Peyer's patch (tissue), 4 donors: Measurements from ENCODE around the gene NPDC1. TPM values are rescaled to one million over a fixed set of nuclear protein-coding genes. Genes with fewer than 3 reads are reported as not detected.

Experiments
- DNase-seq, 3 donors: peaks; one replicate each; pipeline ENCODE4 v3.0.0-alpha.2; 2017 to 2019
- H3K27ac ChIP-seq, 4 donors: fragments of 200-600 bp; sonication (generic); one replicate each; pipeline ENCODE4 v1.5.1; 2016 to 2019
- H3K27me3 ChIP-seq, 2 donors: fragments of 200-600 bp; sonication (generic); one replicate each; pipeline ENCODE4 v1.5.1; 2019
- H3K36me3 ChIP-seq, 3 donors: fragments of 200-600 bp; sonication (generic); one replicate each; pipeline ENCODE4 v1.5.1; 2016 to 2019
- H3K4me1 ChIP-seq, 4 donors: fragments of 200-600 bp; sonication (generic); one replicate each; pipeline ENCODE4 v1.5.1; 2016 to 2019
- H3K4me3 ChIP-seq, 4 donors: fragments of 200-600 bp; sonication (generic); 1 replicate in 3 of 4; 2 replicates in 1 of 4; pipeline ENCODE4 v1.5.1; 2016 to 2019; ENCODE audit warnings: mild to moderate bottlenecking in 1 of 4
- H3K9me3 ChIP-seq, 4 donors: fragments of 200-600 bp; sonication (generic); one replicate each; pipeline ENCODE4 v1.5.1; 2016 to 2019; ENCODE audit warnings: mild to moderate bottlenecking in 1 of 4
- POLR2A ChIP-seq, 2 donors: fragments of 450-650 bp; IDR thresholded peaks; one replicate each; pipeline ENCODE4 v1.5.1; 2017; ENCODE audit warnings: antibody characterized with exemption in 2 of 2, mild to moderate bottlenecking in 2 of 2, moderate library complexity in 2 of 2
- total RNA-seq, 4 donors: library from RNA; depleted of rRNA; stranded (reverse); fragments of >200 nt; gene quantifications; one replicate each; pipeline ENCODE4 v1.1.0, GENCODE V29; 2016
- TF ChIP-seq, protein P1 (sequence below), 6 experiments: fragments of 450-650 bp in 4 of 6; fragments of 200-600 bp in 2 of 6; sonication (generic) in 1 of 6; IDR thresholded peaks; one replicate each; pipeline ENCODE4 v1.5.1; 2017 to 2019; ENCODE audit warnings: antibody characterized with exemption in 6 of 6, mild to moderate bottlenecking in 3 of 6, moderate library complexity in 1 of 6

NPDC1 gene
- total RNA-seq, 4 donors from 2014 or later, result 54.2 to 106 (median 83.8) TPM

DNA sequence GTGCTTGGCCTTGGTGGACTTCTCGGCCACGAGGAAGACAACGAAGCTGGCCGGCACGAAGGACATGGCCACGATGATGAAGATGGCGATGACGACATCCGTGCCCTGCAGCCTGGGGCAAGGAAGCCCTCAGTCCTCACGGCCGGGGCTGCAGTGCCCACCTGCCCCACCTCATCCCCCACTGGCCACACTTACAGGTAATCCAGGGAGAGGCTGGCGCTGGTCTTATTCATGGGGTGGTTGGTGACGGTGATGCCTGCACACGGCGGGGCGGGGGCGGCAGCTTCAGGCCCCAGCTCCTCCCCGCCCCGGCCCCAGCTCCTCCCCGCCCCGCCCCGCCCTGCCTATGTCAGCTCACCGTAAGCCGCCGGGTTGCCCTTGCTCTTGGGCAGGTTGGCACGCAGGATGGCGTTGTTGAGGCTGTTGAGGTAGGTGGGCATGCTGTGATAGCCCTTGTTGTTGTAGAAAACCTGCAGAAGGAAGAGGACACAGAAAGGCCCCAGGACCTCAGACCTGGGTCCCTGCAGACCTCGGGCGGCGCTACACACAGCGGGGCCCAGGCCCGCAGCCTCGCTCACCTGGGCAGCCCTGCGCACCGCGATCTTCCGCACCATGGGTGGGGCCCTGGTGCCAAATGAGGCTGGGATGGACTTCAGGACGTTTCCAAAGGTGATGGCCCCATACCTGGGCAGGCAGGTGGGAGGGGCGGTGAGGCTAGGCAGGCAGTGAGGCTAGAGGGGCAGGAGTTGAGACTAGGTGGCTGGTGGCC is 33.9 kb downstream of the NPDC1 start:
- no peak for TF ChIP-seq POLR2A (IDR thresholded peaks at IDR 0.05)
- TF ChIP-seq, protein P1, sequence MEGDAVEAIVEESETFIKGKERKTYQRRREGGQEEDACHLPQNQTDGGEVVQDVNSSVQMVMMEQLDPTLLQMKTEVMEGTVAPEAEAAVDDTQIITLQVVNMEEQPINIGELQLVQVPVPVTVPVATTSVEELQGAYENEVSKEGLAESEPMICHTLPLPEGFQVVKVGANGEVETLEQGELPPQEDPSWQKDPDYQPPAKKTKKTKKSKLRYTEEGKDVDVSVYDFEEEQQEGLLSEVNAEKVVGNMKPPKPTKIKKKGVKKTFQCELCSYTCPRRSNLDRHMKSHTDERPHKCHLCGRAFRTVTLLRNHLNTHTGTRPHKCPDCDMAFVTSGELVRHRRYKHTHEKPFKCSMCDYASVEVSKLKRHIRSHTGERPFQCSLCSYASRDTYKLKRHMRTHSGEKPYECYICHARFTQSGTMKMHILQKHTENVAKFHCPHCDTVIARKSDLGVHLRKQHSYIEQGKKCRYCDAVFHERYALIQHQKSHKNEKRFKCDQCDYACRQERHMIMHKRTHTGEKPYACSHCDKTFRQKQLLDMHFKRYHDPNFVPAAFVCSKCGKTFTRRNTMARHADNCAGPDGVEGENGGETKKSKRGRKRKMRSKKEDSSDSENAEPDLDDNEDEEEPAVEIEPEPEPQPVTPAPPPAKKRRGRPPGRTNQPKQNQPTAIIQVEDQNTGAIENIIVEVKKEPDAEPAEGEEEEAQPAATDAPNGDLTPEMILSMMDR (IDR thresholded peaks at IDR 0.05), result no peak
- Histone ChIP-seq H3K27me3 (no peaks in the 10 kb centered on the region), H3K4me3 (no peak overlapping the region), H3K9me3 (no peaks in the 10 kb centered on the region), H3K36me3 (peaks cover 0 to 59% (median 0%) of the 10 kb centered on the region in 3 donors), H3K27ac (no peak overlapping the region), H3K4me1 (peaks cover 0 to 7% (median 0%) of the 10 kb centered on the region in 4 donors)
- no peak for DNase-seq

DNA sequence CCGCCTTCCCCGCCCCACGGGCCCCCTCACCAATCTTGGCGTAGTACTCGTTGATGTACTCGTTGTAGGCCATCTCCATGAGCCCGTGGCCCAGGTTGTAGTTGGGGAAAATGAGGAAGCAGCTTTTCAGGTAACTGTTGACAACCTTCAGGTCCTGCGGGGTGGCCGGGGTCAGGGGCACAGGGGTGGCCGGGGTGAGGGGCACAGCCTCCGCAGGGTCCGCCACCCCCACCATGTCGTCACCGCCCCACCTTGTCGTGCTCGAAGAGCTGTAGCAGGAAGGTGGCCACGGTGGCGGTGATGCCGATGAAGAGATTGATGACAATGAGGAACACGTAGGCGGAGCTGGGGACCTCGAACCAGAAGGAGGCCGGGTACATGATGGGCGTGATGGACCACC is 34.8 kb downstream of the NPDC1 start:
- TF ChIP-seq, protein P1 (IDR thresholded peaks at IDR 0.05), result no peak
- no peak for TF ChIP-seq POLR2A (IDR thresholded peaks at IDR 0.05)
- H3K4me1 ChIP-seq, result peaks cover 0 to 15% (median 0%) of the 10 kb centered on the region in 4 donors
- no peaks in the 10 kb centered on the region for H3K9me3 ChIP-seq

DNA sequence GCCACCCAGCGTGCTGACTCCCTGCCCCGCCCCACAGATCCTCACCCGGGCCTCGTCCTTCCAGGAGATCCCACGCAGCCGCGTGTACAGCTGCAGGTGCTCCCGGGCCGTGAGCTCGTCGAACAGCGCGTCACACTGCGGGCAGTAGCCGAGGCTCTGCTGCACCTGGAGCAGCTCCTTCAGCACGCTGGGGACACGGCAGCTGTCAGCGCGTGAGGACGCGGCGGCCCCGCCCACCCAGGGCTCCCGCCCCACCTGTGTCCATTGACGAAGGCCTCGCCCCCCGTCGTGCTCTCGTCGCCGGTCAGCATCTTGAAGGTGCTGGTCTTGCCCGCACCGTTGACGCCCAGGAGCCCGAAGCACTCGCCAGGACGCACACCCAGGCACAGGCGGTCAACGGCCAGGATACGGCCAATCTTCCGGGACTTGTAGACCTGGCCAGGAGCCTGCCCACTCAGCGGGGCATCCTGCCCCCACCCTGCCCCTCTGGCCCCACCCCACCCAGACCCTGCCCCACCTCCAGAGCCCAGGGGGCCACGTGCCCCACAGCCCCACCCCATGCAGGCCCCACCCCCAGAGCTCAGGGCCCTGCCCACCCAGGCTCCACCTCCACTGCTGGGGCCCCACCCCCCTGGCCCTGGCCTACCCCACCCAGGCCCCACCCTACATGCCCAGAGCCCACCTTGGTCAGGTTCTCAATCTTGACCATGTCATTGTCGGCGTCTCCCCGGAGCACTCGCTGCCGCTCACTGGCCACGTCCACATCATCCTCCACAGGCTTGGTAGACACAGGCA is 35.8 kb downstream of the NPDC1 start:
- TF ChIP-seq POLR2A (IDR thresholded peaks at IDR 0.05), result no peak
- TF ChIP-seq, protein P1 (IDR thresholded peaks at IDR 0.05), result no peak
- H3K4me3 ChIP-seq, result no peak overlapping the region
- H3K27me3 ChIP-seq, result no peaks in the 10 kb centered on the region
- no peak for DNase-seq
- H3K27ac ChIP-seq, result no peak overlapping the region
- peaks cover 0 to 39% (median 0%) of the 10 kb centered on the region in 3 donors for H3K36me3 ChIP-seq
- H3K4me1 ChIP-seq, result peaks cover 0 to 15% (median 0%) of the 10 kb centered on the region in 4 donors
- no peaks in the 10 kb centered on the region for H3K9me3 ChIP-seq

More for the DNA sequence above, 34.8 kb downstream of the NPDC1 start:
- Histone ChIP-seq H3K27me3 (no peaks in the 10 kb centered on the region), H3K27ac (no peak overlapping the region), H3K4me3 (no peak overlapping the region), H3K36me3 (peaks cover 0 to 50% (median 0%) of the 10 kb centered on the region in 3 donors)
- DNase-seq, result no peak

DNA sequence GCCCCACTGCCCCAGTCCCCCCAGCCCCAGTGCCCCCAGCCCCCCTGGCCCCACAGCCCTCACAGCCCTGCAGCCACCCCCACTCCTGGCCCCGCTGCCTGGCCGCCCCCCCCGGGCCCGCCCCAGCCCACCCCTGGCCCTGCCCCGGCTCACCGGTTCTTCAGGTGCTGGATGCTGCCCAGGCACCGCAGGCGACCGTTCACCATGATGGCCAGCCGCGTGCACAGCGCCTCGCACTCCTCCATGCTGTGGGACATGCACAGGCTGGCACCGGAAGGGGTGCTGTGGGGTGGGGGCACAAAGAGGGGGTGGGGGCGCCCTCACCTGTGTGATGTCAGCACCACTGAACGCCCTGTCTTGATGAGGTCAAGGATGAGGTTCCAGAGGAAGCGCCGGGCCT is 36.8 kb downstream of the NPDC1 start:
- Histone ChIP-seq H3K9me3 (no peaks in the 10 kb centered on the region), H3K27ac (no peak overlapping the region), H3K27me3 (no peaks in the 10 kb centered on the region), H3K36me3 (peaks cover 0 to 34% (median 0%) of the 10 kb centered on the region in 3 donors), H3K4me1 (peaks cover 0 to 15% (median 0%) of the 10 kb centered on the region in 4 donors), H3K4me3 (no peak overlapping the region)
- TF ChIP-seq, protein P1 (IDR thresholded peaks at IDR 0.05), result no peak
- TF ChIP-seq POLR2A (IDR thresholded peaks at IDR 0.05), result no peak
- DNase-seq, result no peak

DNA sequence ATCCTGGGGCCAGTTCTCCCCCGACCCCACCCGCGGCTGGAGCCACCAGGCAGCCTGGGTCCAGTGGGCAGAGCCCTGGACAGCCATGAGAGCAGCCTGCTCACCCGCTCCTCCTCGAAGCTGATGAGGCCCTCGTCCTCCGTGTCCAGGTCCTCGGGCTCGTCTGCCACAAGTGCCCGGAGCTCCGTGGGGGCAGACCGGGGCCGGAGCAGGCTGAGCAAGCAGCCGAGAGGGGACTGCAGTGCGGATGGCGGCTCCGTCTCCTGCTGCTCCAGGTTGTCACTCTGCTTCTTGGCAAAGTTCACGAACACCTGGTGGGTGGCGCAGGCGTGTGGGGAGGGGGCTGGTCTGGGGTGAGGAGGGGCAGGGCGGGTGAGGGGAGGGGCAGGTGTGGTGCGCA is 37.7 kb downstream of the NPDC1 start:
- H3K27me3 ChIP-seq, result no peaks in the 10 kb centered on the region
- no peak for DNase-seq
- H3K4me1 ChIP-seq, result peaks cover 0 to 15% (median 0%) of the 10 kb centered on the region in 4 donors
- H3K36me3 ChIP-seq, result peaks cover 0 to 34% (median 0%) of the 10 kb centered on the region in 3 donors
- TF ChIP-seq POLR2A (IDR thresholded peaks at IDR 0.05), result no peak
- TF ChIP-seq, protein P1 (IDR thresholded peaks at IDR 0.05), result no peak
- no peak overlapping the region for H3K4me3 ChIP-seq
- H3K9me3 ChIP-seq, result no peaks in the 10 kb centered on the region
- no peak overlapping the region for H3K27ac ChIP-seq
